ENCODE data around the gene RSRC2.
"Not testable (repeated sequence)": the region's sequence is repeated elsewhere in the genome, so short reads cannot be mapped to it uniquely, and the experiment has no call there.

Gene RSRC2

GRCh38 chr12:122486805-122487426, 39.8 kb downstream of the RSRC2 start:
- DNase-seq (ENCODE audit: low read depth in 1 of 2, low spot score in 1 of 2): no peak

GRCh38 chr12:122486360-122486759, 40.4 kb downstream of the RSRC2 start:
- not testable (repeated sequence) for DNase-seq (ENCODE audit: low read depth in 1 of 2, low spot score in 1 of 2)

GRCh38 chr12:122484385-122484784, 42.4 kb downstream of the RSRC2 start:
- DNase-seq (ENCODE audit: low read depth in 1 of 2, low spot score in 1 of 2): not testable (repeated sequence)

GRCh38 chr12:122483969-122484368, 42.8 kb downstream of the RSRC2 start:
- no peak for DNase-seq (ENCODE audit: low read depth in 1 of 2, low spot score in 1 of 2)

- DNase-seq (ENCODE audit: low read depth in 1 of 2, low spot score in 1 of 2): no peak
Observed at GRCh38 chr12:122481861-122482260, 44.9 kb downstream of the RSRC2 start.

GRCh38 chr12:122480753-122481152, 46.0 kb downstream of the RSRC2 start:
- no peak for DNase-seq (ENCODE audit: low read depth in 1 of 2, low spot score in 1 of 2)

GRCh38 chr12:122474324-122474716, 52.4 kb downstream of the RSRC2 start:
- DNase-seq (ENCODE audit: low read depth in 1 of 2, low spot score in 1 of 2): no peak

- DNase-seq (ENCODE audit: low read depth in 1 of 2, low spot score in 1 of 2): peak in 1 of 2 donors; percentile 44
Observed at GRCh38 chr12:122473543-122474323, 53.0 kb downstream of the RSRC2 start.

GRCh38 chr12:122471324-122472226, 55.2 kb downstream of the RSRC2 start:
- no peak for DNase-seq (ENCODE audit: low read depth in 1 of 2, low spot score in 1 of 2)

- not testable (repeated sequence) for DNase-seq (ENCODE audit: low read depth in 1 of 2, low spot score in 1 of 2)
Observed at GRCh38 chr12:122470576-122470975, 56.2 kb downstream of the RSRC2 start.

- DNase-seq (ENCODE audit: low read depth in 1 of 2, low spot score in 1 of 2): not testable (repeated sequence)
Observed at GRCh38 chr12:122469856-122470255, 56.9 kb downstream of the RSRC2 start.

- DNase-seq (ENCODE audit: low read depth in 1 of 2, low spot score in 1 of 2): no peak
Observed at GRCh38 chr12:122467983-122468382, 58.8 kb downstream of the RSRC2 start.

- not testable (repeated sequence) for DNase-seq (ENCODE audit: low read depth in 1 of 2, low spot score in 1 of 2)
Observed at GRCh38 chr12:122464317-122465042, 62.3 kb downstream of the RSRC2 start.

- DNase-seq (ENCODE audit: low read depth in 1 of 2, low spot score in 1 of 2): no peak
Observed at GRCh38 chr12:122460641-122461040, 66.1 kb downstream of the RSRC2 start.

GRCh38 chr12:122460061-122460460, 66.7 kb downstream of the RSRC2 start:
- no peak for DNase-seq (ENCODE audit: low read depth in 1 of 2, low spot score in 1 of 2)

- no peak for DNase-seq (ENCODE audit: low read depth in 1 of 2, low spot score in 1 of 2)
Observed at GRCh38 chr12:122459211-122459610, 67.5 kb downstream of the RSRC2 start.

- no peak for DNase-seq (ENCODE audit: low read depth in 1 of 2, low spot score in 1 of 2)
Observed at GRCh38 chr12:122458105-122459035, 68.4 kb downstream of the RSRC2 start.

GRCh38 chr12:122457627-122458026, 69.1 kb downstream of the RSRC2 start:
- DNase-seq (ENCODE audit: low read depth in 1 of 2, low spot score in 1 of 2): no peak

- no peak for DNase-seq (ENCODE audit: low read depth in 1 of 2, low spot score in 1 of 2)
Observed at GRCh38 chr12:122454739-122455138, 72.0 kb downstream of the RSRC2 start.

GRCh38 chr12:122454250-122454721, 72.5 kb downstream of the RSRC2 start:
- no peak for DNase-seq (ENCODE audit: low read depth in 1 of 2, low spot score in 1 of 2)

All from activated CD4-positive, alpha-beta T cell treated with anti-CD3 and anti-CD28 coated beads, Interleukin-2, amount 50 U/mL, for 24 hours (primary cell).